ENCODE measurements around the gene SDC4. TPM values are rescaled to one million over a fixed set of nuclear protein-coding genes. Genes with fewer than 3 reads are reported as not detected.
A peak's percentile ranks its signal among the peaks of the same experiment; 100 is the strongest.

SDC4 gene
- total RNA-seq, 4 donors from 2014 or later, result 7.9 to 77.9 (median 48.4) TPM

GRCh38 chr20:45328451-45328850 is 19.8 kb downstream of the SDC4 start:
- intact Hi-C loops (cut with DNase I; ENCODE audit: low total_unique reads), result no loop called here
- no peaks in the 10 kb centered on the region for H3K36me3 ChIP-seq
- DNase-seq, result no peak
- H3K4me3 ChIP-seq, result no peak overlapping the region
- no peak overlapping the region for H3K27ac ChIP-seq
- H3K4me1 ChIP-seq, result no peaks in the 10 kb centered on the region
- TF ChIP-seq POLR2A (IDR thresholded peaks at IDR 0.05), result no peak
- TF ChIP-seq, protein P1, sequence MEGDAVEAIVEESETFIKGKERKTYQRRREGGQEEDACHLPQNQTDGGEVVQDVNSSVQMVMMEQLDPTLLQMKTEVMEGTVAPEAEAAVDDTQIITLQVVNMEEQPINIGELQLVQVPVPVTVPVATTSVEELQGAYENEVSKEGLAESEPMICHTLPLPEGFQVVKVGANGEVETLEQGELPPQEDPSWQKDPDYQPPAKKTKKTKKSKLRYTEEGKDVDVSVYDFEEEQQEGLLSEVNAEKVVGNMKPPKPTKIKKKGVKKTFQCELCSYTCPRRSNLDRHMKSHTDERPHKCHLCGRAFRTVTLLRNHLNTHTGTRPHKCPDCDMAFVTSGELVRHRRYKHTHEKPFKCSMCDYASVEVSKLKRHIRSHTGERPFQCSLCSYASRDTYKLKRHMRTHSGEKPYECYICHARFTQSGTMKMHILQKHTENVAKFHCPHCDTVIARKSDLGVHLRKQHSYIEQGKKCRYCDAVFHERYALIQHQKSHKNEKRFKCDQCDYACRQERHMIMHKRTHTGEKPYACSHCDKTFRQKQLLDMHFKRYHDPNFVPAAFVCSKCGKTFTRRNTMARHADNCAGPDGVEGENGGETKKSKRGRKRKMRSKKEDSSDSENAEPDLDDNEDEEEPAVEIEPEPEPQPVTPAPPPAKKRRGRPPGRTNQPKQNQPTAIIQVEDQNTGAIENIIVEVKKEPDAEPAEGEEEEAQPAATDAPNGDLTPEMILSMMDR (IDR thresholded peaks at IDR 0.05), result no peak
- no peaks in the 10 kb centered on the region for H3K27me3 ChIP-seq
- no peaks in the 10 kb centered on the region for H3K9me3 ChIP-seq

- TF ChIP-seq, protein P1 (IDR thresholded peaks at IDR 0.05), result no peak
- no peak for TF ChIP-seq POLR2A (IDR thresholded peaks at IDR 0.05)
- Histone ChIP-seq H3K4me1 (no peaks in the 10 kb centered on the region), H3K4me3 (no peak overlapping the region), H3K27ac (no peak overlapping the region), H3K27me3 (no peaks in the 10 kb centered on the region), H3K9me3 (no peaks in the 10 kb centered on the region), H3K36me3 (no peaks in the 10 kb centered on the region)
- intact Hi-C loops (cut with DNase I; ENCODE audit: low total_unique reads), result no loop called here
- no peak for DNase-seq
Measured at GRCh38 chr20:45325371-45325770, 22.9 kb downstream of the SDC4 start.

GRCh38 chr20:45323731-45324130 is 24.5 kb downstream of the SDC4 start:
- Histone ChIP-seq H3K4me3 (no peak overlapping the region), H3K4me1 (no peaks in the 10 kb centered on the region), H3K27ac (no peak overlapping the region), H3K36me3 (no peaks in the 10 kb centered on the region), H3K9me3 (no peaks in the 10 kb centered on the region), H3K27me3 (no peaks in the 10 kb centered on the region)
- DNase-seq, result no peak
- intact Hi-C loops (cut with DNase I; ENCODE audit: low total_unique reads), result no loop called here
- TF ChIP-seq POLR2A (IDR thresholded peaks at IDR 0.05), result no peak
- TF ChIP-seq, protein P1 (IDR thresholded peaks at IDR 0.05), result no peak

DNA sequence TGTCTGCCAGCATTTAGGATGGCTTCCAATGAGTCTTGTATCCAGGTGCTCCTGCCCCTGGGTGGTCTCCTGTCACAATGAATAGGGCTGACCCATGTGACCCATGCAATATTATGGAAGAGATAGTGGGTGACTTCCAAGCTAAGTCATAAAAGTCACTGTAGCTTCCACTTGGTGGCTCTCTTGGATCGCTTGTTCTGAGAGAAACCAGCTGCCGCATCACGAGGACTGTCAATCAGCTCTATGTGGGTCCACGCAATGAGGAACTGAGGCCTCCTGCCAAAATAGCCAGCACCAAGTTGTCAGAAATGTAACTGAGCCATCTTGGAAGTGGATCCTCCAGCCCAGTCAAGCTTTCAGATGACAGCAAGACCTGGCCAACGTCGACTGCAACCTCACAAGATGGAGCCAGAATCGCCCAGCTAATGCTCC is 25.3 kb downstream of the SDC4 start:
- no peak overlapping the region for H3K27ac ChIP-seq
- DNase-seq, result no peak

DNA sequence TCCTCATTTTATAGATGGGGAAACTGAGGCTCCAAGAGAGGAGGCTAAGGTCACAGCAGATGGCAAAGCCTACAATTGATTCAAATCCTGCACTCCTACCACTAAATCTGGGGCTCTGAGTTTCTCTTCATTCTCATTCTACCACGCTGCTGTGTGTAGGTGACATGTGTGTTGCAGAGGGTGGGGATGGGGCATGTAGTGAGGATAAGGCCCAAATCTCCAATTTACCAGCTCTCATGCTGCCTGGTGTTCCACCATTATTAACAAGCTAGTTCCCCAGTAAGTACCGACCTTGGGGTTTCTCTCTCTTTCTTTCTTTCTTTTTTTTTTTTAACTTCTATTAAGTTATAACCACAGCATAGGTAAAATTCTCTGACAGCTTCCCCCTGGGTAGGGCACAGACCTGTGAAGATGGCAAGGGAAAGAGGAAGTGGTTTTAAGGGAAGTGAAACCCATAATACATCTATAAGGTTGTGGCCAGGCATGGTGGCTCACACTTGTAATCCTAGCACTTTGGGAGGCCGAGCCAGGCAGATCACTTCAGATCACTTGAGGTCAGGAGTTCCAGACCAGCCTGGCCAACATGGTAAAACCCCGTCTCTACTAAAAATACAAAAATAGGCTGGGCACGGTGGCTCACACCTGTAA is 27.2 kb downstream of the SDC4 start:
- no peaks in the 10 kb centered on the region for H3K36me3 ChIP-seq
- intact Hi-C loops (cut with DNase I; ENCODE audit: low total_unique reads), result no loop called here
- H3K4me3 ChIP-seq, result no peak overlapping the region
- H3K27me3 ChIP-seq, result no peaks in the 10 kb centered on the region
- H3K4me1 ChIP-seq, result no peaks in the 10 kb centered on the region
- DNase-seq, result no peak
- no peaks in the 10 kb centered on the region for H3K9me3 ChIP-seq
- TF ChIP-seq, protein P1 (IDR thresholded peaks at IDR 0.05), result no peak
- TF ChIP-seq POLR2A (IDR thresholded peaks at IDR 0.05), result no peak
- H3K27ac ChIP-seq, result no peak overlapping the region

More for the DNA sequence above, 25.3 kb downstream of the SDC4 start:
- Histone ChIP-seq H3K4me3 (no peak overlapping the region), H3K4me1 (no peaks in the 10 kb centered on the region), H3K36me3 (no peaks in the 10 kb centered on the region), H3K9me3 (no peaks in the 10 kb centered on the region), H3K27me3 (no peaks in the 10 kb centered on the region)
- TF ChIP-seq POLR2A (IDR thresholded peaks at IDR 0.05), result no peak
- TF ChIP-seq, protein P1 (IDR thresholded peaks at IDR 0.05), result peak in 2 of 4 experiments; percentile 23 to 27
- intact Hi-C loops (cut with DNase I; ENCODE audit: low total_unique reads), result no loop called here

All from uterus (tissue), 4 donors.